Activated CD4-positive, alpha-beta T cell treated with anti-CD3 and anti-CD28 coated beads, Interleukin-2, amount 50 U/mL, for 48 hours (primary cell): ENCODE measurements around the gene OR2AG2.
A peak's percentile ranks its signal among the peaks of the same experiment; 100 is the strongest.
"Not testable (repeated sequence)": the region's sequence is repeated elsewhere in the genome, so short reads cannot be mapped to it uniquely, and the experiment has no call there.

Source experiments
- DNase-seq, 2 experiments: peaks; one replicate each; pipeline ENCODE4 v3.0.0-alpha.2; 2020

Gene OR2AG2

GRCh38 chr11:6771926-6772893, at the start of gene OR2AG2:
Gene OR2AG2, minus strand, starts transcription at chr11:6771976. Its CDS starts 3,019 bp downstream, at chr11:6768957.
- DNase-seq, result no peak

GRCh38 chr11:6818967-6819366, 47.2 kb upstream of the OR2AG2 start:
- DNase-seq, result no peak

- no peak for DNase-seq
Measured at GRCh38 chr11:6817694-6818093, 45.9 kb upstream of the OR2AG2 start.

- DNase-seq, result no peak
Measured at GRCh38 chr11:6813656-6814055, 41.9 kb upstream of the OR2AG2 start.

- DNase-seq, result peak; percentile 9 to 18
Measured at GRCh38 chr11:6812390-6813005, 40.7 kb upstream of the OR2AG2 start.

GRCh38 chr11:6801075-6801474, 29.3 kb upstream of the OR2AG2 start:
- not testable (repeated sequence) for DNase-seq

- no peak for DNase-seq
Measured at GRCh38 chr11:6799402-6799801, 27.6 kb upstream of the OR2AG2 start, which contains the start of gene OR6A2. Gene OR6A2, minus strand, starts transcription at chr11:6799689. Its CDS starts 3,981 bp downstream, at chr11:6795708.

GRCh38 chr11:6794639-6795038, 22.9 kb upstream of the OR2AG2 start:
- no peak for DNase-seq

GRCh38 chr11:6790546-6790945, 18.8 kb upstream of the OR2AG2 start:
- no peak for DNase-seq

GRCh38 chr11:6782720-6783119, 10.9 kb upstream of the OR2AG2 start, which contains the start of gene OR2AG1:
Gene OR2AG1, plus strand, starts transcription at chr11:6783020. Its CDS starts 2,018 bp downstream, at chr11:6785038.
- DNase-seq, result no peak

GRCh38 chr11:6780829-6781228, 9.1 kb upstream of the OR2AG2 start:
- no peak for DNase-seq

GRCh38 chr11:6778518-6778917, 6.7 kb upstream of the OR2AG2 start:
- no peak for DNase-seq

- peak; percentile 58 to 67 for DNase-seq
Measured at GRCh38 chr11:6757373-6757967, 14.3 kb downstream of the OR2AG2 start.

GRCh38 chr11:6755953-6756347, 15.8 kb downstream of the OR2AG2 start:
- DNase-seq, result no peak

- peak; percentile 47 to 49 for DNase-seq
Measured at GRCh38 chr11:6755303-6755952, 16.3 kb downstream of the OR2AG2 start.

- DNase-seq, result no peak
Measured at GRCh38 chr11:6747097-6747668, 24.6 kb downstream of the OR2AG2 start.

GRCh38 chr11:6746626-6747025, 25.1 kb downstream of the OR2AG2 start:
- DNase-seq, result no peak

GRCh38 chr11:6746086-6746618, 25.6 kb downstream of the OR2AG2 start:
- peak; percentile 43 to 46 for DNase-seq

- no peak for DNase-seq
Measured at GRCh38 chr11:6745465-6746015, 26.2 kb downstream of the OR2AG2 start.

GRCh38 chr11:6745018-6745417, 26.8 kb downstream of the OR2AG2 start:
- DNase-seq, result no peak

GRCh38 chr11:6742260-6742659, 29.5 kb downstream of the OR2AG2 start:
- DNase-seq, result peak in 1 of 2 experiments; percentile 46

- DNase-seq, result no peak
Measured at GRCh38 chr11:6738590-6738989, 33.2 kb downstream of the OR2AG2 start.
